Stimulated activated CD4-positive, alpha-beta T cell treated with anti-CD3 and anti-CD28 coated beads, Interleukin-2, amount 100 ng/mL, for 24 hours (primary cell): ENCODE measurements around the gene PKDCC.
"Not testable (repeated sequence)": the region's sequence is repeated elsewhere in the genome, so short reads cannot be mapped to it uniquely, and the experiment has no call there.

Experiments used
- DNase-seq, 2 donors: peaks; one replicate each; pipeline ENCODE4 v3.0.0-alpha.2; 2020

PKDCC gene

DNA sequence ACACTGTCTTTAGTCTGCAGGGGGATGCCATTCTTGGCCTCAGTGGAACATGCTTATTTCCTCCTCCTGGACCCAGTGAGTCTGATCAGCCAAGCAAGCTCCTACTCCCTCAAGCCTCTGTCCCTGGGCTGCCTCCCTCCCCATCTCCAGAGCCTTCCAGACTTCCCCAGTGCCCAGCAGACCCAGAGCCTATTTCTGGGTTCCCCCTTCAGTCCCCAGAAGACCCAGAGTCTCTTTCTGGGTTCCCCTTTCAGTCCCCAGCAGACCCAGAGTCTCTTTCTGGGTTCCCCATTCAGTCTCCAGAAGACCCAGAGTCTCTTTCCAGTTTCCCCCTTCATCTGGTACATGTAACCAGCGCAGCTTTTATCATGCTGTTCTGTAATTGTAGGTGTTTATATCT, 17.0 kb upstream of the PKDCC start:
- no peak for DNase-seq

- DNase-seq: no peak
Measured at GRCh38 chr2:42031281-42032223, 16.3 kb upstream of the PKDCC start.

DNA sequence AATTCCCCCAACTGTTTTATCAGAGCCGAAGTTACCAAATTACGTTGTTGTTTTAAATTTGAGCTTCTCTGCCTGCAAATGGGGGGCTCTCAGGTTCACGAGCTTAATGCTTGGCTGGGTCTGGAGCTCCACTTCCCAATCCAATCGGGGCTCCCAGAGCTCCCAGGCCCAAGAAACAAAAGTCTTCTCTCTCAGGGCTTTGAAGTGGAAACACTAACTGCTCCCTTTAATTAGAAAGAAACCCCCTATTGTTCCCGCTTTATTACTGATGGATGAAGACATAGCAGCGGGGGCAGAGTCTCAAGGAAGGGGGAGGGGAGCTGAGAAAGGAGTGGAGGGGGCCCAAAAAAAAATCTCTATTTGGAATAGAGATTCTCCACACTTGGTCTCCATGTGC, 15.6 kb upstream of the PKDCC start:
- no peak for DNase-seq

DNA sequence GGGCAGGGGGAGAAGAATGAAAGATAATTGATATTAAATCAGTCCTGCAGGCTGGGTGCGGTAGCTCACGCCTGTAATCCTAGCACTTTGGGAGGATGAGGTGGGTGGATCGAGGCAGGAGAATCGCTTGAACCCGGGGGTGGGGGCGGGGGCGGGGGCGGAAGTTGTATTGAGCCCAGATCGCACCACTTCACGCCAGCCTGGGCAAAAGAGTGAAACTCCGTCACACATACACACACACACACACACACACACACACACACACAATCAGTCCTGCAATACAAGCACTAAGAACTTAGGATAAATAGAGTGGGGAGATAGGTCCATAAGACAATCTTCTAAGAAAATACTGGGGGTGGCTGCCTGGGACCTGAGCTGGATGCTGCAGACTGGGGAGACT, 15.1 kb upstream of the PKDCC start:
- DNase-seq: no peak

- DNase-seq: not testable (repeated sequence)
Measured at GRCh38 chr2:42034096-42034495, 13.7 kb upstream of the PKDCC start.

DNA sequence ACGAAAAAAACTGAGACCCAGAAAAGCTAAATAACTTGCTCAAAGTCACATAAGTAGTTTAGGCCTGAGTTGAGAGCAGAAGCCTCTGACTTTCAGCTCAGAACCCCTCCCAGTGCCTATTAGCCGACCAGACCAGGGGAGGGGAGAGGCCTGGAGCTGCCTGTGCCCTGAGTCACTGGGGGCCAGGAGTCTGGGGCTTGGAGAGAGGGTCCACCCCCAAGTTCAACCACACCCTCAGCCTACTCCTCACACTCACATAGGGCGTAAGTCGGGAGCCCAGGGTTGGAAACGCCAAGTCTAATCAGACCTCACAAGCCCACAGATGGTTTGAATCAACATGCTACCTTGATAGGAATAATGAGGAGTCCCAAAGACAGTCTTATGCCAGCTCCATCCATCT, 12.6 kb upstream of the PKDCC start:
- no peak for DNase-seq

- DNase-seq: no peak
Measured at GRCh38 chr2:42036413-42036812, 11.4 kb upstream of the PKDCC start.

DNA sequence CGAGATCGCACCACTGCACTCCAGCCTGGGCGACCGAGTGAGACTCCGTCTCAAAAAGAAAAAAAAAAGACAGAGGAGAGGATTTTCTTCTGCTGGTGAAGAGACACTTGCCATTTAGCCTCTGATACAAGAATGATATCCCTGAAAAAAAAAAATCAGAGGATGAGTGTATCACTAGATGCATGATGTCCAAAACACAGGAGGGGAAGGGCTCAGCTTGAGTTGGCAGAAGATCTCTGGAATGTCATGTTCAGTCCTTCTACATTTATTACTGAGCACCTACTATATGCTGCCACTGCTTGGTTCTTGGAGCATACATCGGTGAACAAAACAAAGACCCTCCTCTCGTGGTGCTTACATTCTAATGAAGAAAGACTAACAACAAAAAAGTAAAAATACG, 10.9 kb upstream of the PKDCC start:
- DNase-seq: no peak

- DNase-seq: no peak
Measured at GRCh38 chr2:42040643-42041278, 7.1 kb upstream of the PKDCC start.

- DNase-seq: no peak
Measured at GRCh38 chr2:42041377-42042127, 6.3 kb upstream of the PKDCC start.

GRCh38 chr2:42042631-42043355, 5.0 kb upstream of the PKDCC start:
- DNase-seq: no peak

- DNase-seq: no peak
Measured at GRCh38 chr2:42043789-42044394, 3.9 kb upstream of the PKDCC start.

- DNase-seq: no peak
Measured at GRCh38 chr2:42044939-42045338, 2.9 kb upstream of the PKDCC start.

DNA sequence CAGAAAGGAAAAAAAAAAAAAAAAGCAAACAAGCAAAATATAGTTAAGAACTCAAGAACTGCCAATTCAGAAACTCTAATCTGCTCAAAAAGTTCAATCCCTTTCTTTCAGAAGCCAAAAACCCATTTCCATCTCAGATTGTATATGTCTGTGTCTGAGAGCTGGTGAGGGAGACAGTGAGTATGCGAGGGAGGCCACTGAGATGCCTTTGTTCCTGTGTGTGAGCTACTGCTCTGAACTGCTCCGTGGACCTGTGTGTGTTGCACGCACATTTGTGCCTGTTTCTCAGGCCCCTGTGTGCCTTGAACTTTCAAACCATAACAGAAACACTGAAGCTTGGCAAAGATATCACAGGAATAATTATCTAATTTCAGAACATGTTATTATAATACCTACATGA, 2.5 kb upstream of the PKDCC start:
- no peak for DNase-seq

GRCh38 chr2:42045848-42046748, 1.7 kb upstream of the PKDCC start:
- DNase-seq: no peak

- peak in 1 of 2 donors; percentile 8 for DNase-seq
Measured at GRCh38 chr2:42046819-42047487, 868 bp upstream of the PKDCC start.

DNA sequence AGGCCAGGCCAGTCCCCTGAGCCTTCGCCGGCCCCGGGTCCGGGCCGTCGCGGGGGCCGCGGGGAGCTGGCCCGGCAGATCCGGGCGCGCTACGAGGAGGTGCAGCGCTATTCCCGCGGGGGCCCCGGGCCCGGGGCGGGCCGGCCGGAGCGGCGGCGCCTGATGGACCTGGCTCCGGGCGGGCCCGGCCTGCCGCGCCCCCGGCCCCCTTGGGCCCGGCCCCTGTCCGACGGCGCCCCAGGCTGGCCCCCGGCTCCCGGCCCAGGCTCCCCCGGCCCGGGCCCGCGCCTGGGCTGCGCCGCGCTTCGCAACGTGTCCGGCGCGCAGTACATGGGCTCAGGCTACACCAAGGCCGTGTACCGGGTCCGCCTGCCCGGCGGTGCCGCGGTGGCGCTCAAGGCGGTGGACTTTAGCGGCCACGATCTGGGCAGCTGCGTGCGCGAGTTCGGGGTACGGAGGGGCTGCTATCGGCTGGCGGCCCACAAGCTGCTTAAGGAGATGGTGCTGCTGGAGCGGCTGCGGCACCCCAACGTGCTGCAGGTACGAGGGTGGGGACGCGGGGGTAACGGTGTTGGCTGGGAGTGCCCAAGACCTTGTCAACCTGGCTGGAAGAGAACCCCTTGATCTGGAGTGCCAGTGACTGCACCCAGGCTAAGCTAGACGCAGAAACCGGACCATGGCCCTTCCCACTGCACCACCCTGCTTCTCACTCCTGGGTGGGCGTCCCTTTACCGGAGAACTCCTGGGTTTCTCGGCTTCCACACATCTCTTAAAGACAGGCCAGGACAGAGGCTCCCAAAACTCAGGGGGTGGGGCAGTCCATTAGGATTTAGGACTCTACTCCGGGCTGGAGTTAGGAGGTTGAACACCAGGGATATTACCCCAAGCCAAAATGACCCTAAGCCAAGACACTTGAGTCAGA, 739 bp downstream of the PKDCC start:
- DNase-seq: peak in 1 of 2 donors; percentile 4

DNA sequence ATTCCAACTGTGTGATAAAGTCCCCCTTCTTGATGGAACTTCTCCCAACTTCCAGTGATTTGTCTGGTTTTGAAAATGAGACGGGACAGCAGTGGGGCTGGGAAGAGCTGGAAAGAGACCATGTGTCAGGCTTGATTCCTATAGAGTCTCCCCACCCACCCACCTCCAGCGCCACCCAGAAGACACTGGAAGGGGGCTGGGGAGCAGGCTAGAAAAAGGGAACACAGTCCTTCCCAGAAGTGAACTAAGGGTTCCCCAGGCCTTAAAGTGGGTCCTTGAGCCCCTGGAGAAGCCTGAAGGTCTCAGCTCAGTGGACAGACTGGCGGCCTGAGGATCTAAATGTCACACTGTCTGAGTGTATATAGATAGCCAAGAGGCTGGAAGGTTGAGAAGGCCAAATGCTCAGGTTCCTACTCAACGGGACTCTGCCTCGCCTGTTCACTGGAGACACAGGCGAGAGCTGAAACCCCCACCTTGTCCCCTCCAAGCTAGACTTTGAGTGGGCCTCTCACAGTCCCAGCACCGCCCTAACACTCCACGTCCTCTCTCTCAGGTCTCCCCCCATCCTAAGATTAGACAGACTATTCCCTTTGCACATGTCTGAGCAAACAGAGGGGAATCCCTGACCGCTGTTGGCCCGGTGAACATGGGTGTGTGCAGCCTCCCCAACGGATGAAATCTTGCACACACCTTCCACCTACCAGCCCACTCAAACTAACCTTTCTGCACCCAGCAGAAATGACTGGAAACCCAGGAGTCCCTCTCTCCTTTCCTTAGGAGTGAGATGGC, 1.6 kb downstream of the PKDCC start:
- DNase-seq: no peak
